RWPE2 (cell line): Measurements from ENCODE around the gene C2orf76.

ENCODE experiments used
- ATAC-seq: fragments of 200-7000 bp; cut with Tn5 transposase; 3 replicates; pipeline ENCODE4 v1.9.1; 2021; ENCODE audit warnings: low read depth
- DNase-seq: peaks from one replicate; pipeline ENCODE4 v3.0.0-alpha.2; 2020; ENCODE audit warnings: low spot score
- H3K27ac ChIP-seq: fragments of 450-650 bp; 2 replicates; pipeline ENCODE4 v1.5.1; 2017; ENCODE audit warnings: mild to moderate bottlenecking; ENCODE audit not compliant: poor library complexity, severe bottlenecking
- H3K27me3 ChIP-seq: fragments of 250-450 bp; sonication (Bioruptor Pico); 2 replicates; pipeline ENCODE4 v1.5.1; 2021; ENCODE audit warnings: mild to moderate bottlenecking, moderate library complexity; ENCODE audit not compliant: insufficient read depth, poor library complexity, severe bottlenecking
- H3K36me3 ChIP-seq: fragments of 250-450 bp; sonication (Bioruptor Pico); 2 replicates; pipeline ENCODE4 v1.5.1; 2020; ENCODE audit warnings: low read depth, mild to moderate bottlenecking, moderate library complexity
- H3K4me1 ChIP-seq: fragments of 250-450 bp; sonication (Bioruptor Pico); 2 replicates; pipeline ENCODE4 v1.5.1; 2021; ENCODE audit warnings: mild to moderate bottlenecking, moderate library complexity; ENCODE audit not compliant: insufficient read depth, poor library complexity, severe bottlenecking
- H3K4me3 ChIP-seq: fragments of 250-450 bp; sonication (Bioruptor Pico); 2 replicates; pipeline ENCODE4 v1.5.1; 2021; ENCODE audit warnings: mild to moderate bottlenecking, moderate library complexity; ENCODE audit not compliant: severe bottlenecking
- H3K9me3 ChIP-seq: fragments of 250-450 bp; sonication (Bioruptor Pico); 2 replicates; pipeline ENCODE4 v1.5.1; 2021; ENCODE audit warnings: mild to moderate bottlenecking, moderate library complexity; ENCODE audit not compliant: severe bottlenecking
- TF ChIP-seq, protein P1 (sequence below): fragments of 450-650 bp; IDR thresholded peaks from one replicate; pipeline ENCODE4 v1.5.1; 2017; ENCODE audit warnings: mild to moderate bottlenecking, moderate library complexity; ENCODE audit not compliant: poor library complexity, severe bottlenecking

Gene C2orf76

GRCh38 chr2:119397196-119397595 is 30.6 kb upstream of the C2orf76 start:
- ATAC-seq: no peak
- no peak overlapping the region for H3K27ac ChIP-seq
- no peak overlapping the region for H3K4me3 ChIP-seq
- no peaks in the 10 kb centered on the region for H3K9me3 ChIP-seq
- H3K4me1 ChIP-seq: peaks cover 6% of the 10 kb centered on the region
- TF ChIP-seq, protein P1, sequence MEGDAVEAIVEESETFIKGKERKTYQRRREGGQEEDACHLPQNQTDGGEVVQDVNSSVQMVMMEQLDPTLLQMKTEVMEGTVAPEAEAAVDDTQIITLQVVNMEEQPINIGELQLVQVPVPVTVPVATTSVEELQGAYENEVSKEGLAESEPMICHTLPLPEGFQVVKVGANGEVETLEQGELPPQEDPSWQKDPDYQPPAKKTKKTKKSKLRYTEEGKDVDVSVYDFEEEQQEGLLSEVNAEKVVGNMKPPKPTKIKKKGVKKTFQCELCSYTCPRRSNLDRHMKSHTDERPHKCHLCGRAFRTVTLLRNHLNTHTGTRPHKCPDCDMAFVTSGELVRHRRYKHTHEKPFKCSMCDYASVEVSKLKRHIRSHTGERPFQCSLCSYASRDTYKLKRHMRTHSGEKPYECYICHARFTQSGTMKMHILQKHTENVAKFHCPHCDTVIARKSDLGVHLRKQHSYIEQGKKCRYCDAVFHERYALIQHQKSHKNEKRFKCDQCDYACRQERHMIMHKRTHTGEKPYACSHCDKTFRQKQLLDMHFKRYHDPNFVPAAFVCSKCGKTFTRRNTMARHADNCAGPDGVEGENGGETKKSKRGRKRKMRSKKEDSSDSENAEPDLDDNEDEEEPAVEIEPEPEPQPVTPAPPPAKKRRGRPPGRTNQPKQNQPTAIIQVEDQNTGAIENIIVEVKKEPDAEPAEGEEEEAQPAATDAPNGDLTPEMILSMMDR: no peak
- H3K27me3 ChIP-seq: no peaks in the 10 kb centered on the region
- H3K36me3 ChIP-seq: no peaks in the 10 kb centered on the region
- DNase-seq: no peak

GRCh38 chr2:119393971-119394748 is 27.5 kb upstream of the C2orf76 start:
- ATAC-seq: no peak
- DNase-seq: no peak
- no peaks in the 10 kb centered on the region for H3K36me3 ChIP-seq
- H3K9me3 ChIP-seq: no peaks in the 10 kb centered on the region
- TF ChIP-seq, protein P1: no peak
- H3K27me3 ChIP-seq: no peaks in the 10 kb centered on the region
- peaks cover 14% of the 10 kb centered on the region for H3K4me1 ChIP-seq
- H3K4me3 ChIP-seq: no peak overlapping the region
- H3K27ac ChIP-seq: no peak overlapping the region

- H3K4me3 ChIP-seq: no peak overlapping the region
- H3K4me1 ChIP-seq: peaks cover 14% of the 10 kb centered on the region
- TF ChIP-seq, protein P1: no peak
- no peak overlapping the region for H3K27ac ChIP-seq
- H3K27me3 ChIP-seq: no peaks in the 10 kb centered on the region
- H3K36me3 ChIP-seq: no peaks in the 10 kb centered on the region
- ATAC-seq: peak; percentile 55; the same call in 1 of the 3 replicates
- no peak for DNase-seq
- H3K9me3 ChIP-seq: no peaks in the 10 kb centered on the region
Measured at GRCh38 chr2:119389615-119390306, 23.1 kb upstream of the C2orf76 start.

- no peaks in the 10 kb centered on the region for H3K27me3 ChIP-seq
- peaks cover 14% of the 10 kb centered on the region for H3K4me1 ChIP-seq
- no peak; the same call in 2 of the 3 replicates for ATAC-seq
- DNase-seq: no peak
- H3K9me3 ChIP-seq: no peaks in the 10 kb centered on the region
- H3K4me3 ChIP-seq: no peak overlapping the region
- TF ChIP-seq, protein P1: no peak
- H3K36me3 ChIP-seq: no peaks in the 10 kb centered on the region
- H3K27ac ChIP-seq: no peak overlapping the region
Measured at GRCh38 chr2:119387381-119388129, 20.9 kb upstream of the C2orf76 start.
